ENCODE data around the gene GLIS1.

GLIS1 gene

DNA sequence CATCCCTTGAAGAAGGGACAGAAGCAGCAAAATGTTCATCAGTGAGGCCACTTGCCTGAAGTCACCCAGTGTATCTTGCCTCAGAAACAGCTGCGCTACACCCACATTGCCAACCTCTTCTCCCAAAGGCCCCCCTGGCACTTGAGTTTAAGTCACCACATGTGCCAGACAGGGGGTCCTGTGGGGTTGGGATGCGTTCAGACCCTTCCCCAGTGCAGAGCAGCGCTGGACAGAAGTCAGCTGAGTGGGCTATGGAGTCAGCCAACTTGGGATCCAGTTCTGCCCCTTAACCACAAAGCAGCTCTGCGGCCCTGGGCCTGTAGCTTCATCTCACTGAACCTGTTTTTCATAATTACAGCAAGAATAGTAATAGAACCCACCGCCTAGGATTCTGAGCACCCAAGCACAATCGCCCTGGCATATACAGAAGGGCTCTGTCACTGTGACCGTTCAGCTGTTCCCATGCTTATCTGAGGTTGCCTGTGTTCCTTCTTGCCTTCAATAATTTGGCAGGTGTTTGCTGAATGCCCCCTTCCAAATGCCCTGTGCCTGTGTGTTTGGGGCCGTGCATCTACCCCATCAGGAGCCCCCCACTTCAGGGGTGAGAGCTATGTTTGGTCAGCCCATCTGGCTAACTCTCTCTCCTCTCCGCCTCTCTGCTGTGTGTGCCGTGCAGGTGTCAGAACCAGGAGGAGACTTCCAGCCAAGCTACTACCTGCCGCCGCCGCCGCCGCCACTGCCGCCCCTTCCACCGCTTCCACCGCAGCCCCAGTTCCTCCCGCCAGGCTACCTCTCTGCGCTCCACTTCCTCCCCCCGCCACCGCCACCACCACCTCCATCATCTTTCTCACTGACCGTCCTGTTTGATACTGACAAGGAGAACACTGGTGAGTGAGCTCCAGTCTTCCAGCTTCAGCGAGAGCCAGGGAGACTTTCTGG is 274.7 kb downstream of the GLIS1 start:
- no peak for DNase-seq (ENCODE audit: low spot score in 2 of 2)
- in situ Hi-C loops (cut with MboI; ENCODE audit: low sequenced_read_pairs) = no loop called here
- H3K4me3 ChIP-seq = no peak overlapping the region

DNA sequence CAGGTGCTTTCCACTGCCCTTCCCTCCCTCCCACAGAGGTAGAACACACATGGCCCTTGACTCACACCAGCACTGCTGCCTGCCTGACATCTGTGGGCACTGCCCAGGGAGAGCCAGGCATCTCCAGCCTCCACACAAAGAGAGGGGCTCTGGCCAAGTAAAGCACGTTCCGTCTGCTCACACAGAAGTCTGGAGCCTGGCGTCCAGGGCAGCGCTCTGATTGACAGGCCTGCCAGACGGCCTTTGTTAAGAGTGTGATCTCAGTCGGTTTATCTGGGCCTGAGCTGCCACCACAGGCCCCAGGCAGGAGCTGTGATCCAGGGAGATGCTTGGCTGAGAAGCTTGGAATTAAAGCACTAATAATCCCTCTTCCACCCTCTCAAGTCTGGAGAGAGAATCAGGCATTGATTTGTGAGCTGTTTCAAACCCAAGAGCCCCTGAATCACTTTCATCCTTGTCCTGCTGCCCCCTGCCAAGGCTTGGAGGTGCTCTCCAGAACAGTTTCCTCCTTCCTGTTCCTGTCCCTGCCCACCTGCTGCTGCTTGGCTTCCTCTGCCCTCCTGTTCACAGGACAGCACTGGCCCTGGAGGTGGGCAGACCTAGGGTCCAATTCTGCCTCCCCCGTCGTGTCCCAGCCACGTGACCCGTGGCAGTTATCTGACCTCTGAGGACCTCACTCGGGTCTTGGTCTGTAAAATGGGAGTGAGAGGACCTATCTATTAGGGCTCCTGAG is 276.0 kb downstream of the GLIS1 start:
- Histone ChIP-seq H3K9me3 (no peaks in the 10 kb centered on the region), H3K27me3 (ENCODE audit: low read depth) (no peaks in the 10 kb centered on the region), H3K4me3 (no peak overlapping the region), H3K36me3 (replicated peaks) (no peaks in the 10 kb centered on the region), H3K4me1 (no peaks in the 10 kb centered on the region)
- no peak for DNase-seq (ENCODE audit: low spot score in 2 of 2)
- in situ Hi-C loops (cut with MboI; ENCODE audit: low sequenced_read_pairs) = no loop called here

More for the DNA sequence above, 274.7 kb downstream of the GLIS1 start:
- Histone ChIP-seq H3K9me3 (no peaks in the 10 kb centered on the region), H3K4me1 (no peaks in the 10 kb centered on the region), H3K27me3 (ENCODE audit: low read depth) (no peaks in the 10 kb centered on the region), H3K36me3 (replicated peaks) (no peaks in the 10 kb centered on the region)

DNA sequence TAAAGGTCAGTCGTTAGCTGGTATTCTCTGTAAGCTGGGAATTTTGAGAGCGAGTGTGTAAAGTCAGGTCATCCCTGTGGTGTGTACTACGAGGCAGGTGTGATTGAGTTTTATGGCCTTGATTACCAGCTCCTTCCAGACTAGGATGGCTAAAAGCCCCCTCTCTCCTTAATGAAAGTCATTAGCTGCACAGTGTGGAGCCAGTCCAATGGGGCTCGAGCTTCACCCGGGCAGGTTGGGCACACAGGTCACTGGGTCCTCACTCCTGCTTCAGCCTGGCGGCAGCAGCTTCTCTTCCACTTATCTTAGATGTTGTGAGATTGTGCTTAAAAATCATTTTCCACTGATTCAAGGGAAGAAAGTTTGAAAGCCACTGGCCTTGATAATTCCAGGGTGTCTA is 276.8 kb downstream of the GLIS1 start:
- Histone ChIP-seq H3K9me3 (no peaks in the 10 kb centered on the region), H3K27me3 (ENCODE audit: low read depth) (no peaks in the 10 kb centered on the region), H3K36me3 (replicated peaks) (no peaks in the 10 kb centered on the region), H3K4me3 (no peak overlapping the region), H3K4me1 (no peaks in the 10 kb centered on the region)
- in situ Hi-C loops (cut with MboI; ENCODE audit: low sequenced_read_pairs) = no loop called here
- DNase-seq (ENCODE audit: low spot score in 2 of 2) = no peak

DNA sequence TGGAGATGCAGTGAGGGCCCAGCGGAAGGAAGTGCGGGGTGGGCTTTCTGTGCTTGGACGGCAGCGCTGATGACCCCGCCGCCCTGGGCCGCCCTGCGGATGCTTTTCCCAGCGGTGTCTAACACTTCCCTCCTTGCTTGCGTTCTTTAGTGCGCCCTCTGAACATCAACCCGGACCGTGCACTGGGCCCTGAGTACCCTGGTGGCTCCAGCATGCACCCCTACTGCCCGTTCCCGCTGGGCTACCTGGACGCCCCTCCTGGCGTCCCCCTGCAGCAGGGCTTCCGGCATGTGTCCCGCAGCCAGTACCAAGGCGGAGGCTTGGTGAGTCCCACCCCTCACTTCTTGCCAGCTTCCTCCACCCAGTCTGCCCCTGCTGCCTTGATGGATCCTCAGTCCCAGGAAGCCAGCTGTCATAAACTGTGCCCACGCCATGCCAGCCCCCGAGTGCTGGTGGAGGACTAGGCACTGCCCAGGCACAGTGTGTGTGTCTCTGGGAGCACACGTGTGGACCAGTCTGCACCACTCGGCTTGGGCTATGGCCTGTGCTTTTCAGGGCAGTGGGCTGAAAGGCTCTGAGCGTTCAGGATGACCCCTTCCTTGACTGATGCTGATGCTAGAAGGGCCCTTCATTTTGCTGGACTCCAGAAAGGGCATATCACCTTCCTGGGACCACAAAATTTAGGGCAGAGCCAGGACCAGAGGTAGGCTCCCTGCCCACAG is 277.5 kb downstream of the GLIS1 start:
- Histone ChIP-seq H3K4me3 (no peak overlapping the region), H3K9me3 (no peaks in the 10 kb centered on the region), H3K27me3 (ENCODE audit: low read depth) (no peaks in the 10 kb centered on the region; the same call in 1 of the 2 replicates), H3K4me1 (no peaks in the 10 kb centered on the region), H3K36me3 (replicated peaks) (no peaks in the 10 kb centered on the region)
- in situ Hi-C loops (cut with MboI; ENCODE audit: low sequenced_read_pairs) = no loop called here
- DNase-seq (ENCODE audit: low spot score in 2 of 2) = no peak

DNA sequence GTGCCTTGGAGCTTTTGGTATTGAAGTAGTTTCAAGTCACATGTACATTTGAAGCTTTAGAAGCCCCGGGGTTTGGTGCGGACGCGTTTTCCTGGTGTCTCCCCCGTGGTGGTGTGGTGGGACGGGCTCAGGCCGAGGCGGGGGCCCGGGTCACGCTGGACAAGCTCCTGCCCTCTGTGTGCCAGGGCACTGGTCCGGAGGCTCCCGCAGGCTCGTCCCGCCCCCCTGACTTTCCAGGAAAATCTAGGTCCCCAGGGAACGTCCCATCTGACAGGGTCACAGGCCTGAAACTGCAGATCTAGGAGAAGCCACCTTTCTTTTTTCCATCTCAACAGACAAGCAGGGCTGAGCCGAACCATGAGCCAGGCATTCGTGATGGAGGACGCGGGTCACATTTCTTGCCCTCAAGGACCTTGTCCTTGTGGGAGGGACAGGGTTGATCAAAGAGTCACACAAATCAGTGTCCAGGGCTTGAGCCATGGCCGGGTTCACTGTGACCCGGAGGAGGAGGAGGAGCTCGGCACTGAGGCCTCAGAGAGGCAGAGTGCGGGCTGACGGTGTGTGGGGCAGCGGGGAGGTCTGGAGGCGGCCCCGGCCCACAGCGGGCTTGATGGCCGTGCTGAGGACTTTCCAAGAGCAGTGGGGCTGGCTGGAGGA is 278.2 kb downstream of the GLIS1 start:
- Histone ChIP-seq H3K9me3 (no peaks in the 10 kb centered on the region), H3K4me1 (no peaks in the 10 kb centered on the region), H3K36me3 (replicated peaks) (no peaks in the 10 kb centered on the region), H3K27me3 (ENCODE audit: low read depth) (no peaks in the 10 kb centered on the region; the same call in 1 of the 2 replicates), H3K4me3 (no peak overlapping the region)
- in situ Hi-C loops (cut with MboI; ENCODE audit: low sequenced_read_pairs) = no loop called here
- DNase-seq (ENCODE audit: low spot score in 2 of 2) = no peak

DNA sequence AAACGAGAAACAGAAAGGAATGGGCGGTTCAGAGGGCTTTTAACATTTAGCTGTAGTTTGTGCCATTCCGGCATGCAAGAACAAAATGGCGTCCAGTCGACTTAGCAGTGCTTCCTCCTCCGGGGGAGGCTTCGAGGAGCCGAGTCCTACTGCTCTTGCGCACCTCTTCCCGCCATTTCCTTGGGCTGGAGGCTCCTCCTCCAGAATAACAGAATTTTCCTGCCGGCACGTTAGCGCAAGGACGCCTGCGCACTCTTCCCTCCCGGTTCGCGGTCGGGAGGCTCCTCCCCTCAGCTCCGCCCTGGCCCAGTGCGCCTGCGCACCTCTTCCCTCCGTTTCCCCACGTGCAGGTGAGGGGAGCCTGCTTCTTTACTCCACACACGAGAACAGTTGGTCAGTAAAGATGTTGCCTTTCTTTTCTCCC is 278.7 kb downstream of the GLIS1 start:
- DNase-seq (ENCODE audit: low spot score in 2 of 2) = no peak
- in situ Hi-C loops (cut with MboI; ENCODE audit: low sequenced_read_pairs) = no loop called here
- no peaks in the 10 kb centered on the region; the same call in 1 of the 2 replicates for H3K27me3 ChIP-seq (ENCODE audit: low read depth)
- H3K4me3 ChIP-seq = no peak overlapping the region
- H3K9me3 ChIP-seq = no peaks in the 10 kb centered on the region
- H3K36me3 ChIP-seq (replicated peaks) = no peaks in the 10 kb centered on the region
- H3K4me1 ChIP-seq = no peaks in the 10 kb centered on the region

DNA sequence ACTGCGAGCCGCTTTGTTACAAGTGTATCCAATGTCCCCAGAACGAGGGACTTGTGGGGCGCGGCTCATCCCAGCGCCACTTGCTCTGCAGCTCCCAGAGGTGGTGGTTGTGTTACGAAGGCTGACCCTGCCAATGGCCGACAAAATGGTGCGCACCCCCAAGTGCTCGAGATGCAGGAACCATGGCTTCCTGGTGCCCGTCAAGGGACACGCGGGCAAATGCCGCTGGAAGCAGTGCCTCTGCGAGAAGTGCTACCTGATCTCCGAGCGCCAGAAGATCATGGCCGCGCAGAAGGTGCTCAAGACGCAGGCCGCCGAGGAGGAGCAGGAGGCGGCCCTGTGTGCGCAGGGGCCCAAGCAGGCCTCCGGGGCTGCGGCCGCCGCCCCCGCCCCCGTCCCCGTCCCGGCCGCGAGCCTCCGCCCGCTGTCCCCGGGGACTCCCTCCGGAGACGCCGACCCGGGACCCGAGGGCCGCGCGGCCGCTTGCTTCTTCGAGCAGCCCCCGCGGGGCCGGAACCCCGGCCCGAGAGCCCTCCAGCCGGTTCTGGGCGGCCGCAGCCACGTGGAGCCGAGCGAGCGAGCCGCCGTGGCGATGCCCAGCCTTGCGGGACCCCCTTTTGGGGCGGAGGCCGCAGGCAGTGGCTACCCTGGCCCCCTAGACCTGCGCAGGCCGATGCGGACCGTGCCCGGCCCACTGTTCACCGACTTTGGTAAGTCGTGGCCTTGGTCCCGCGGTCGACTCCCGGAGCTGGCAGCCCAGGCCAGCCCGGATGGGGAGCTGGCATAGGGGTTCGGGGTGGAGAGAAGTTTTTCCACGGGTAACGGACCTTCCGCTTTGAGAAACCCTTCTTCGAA is 279.4 kb downstream of the GLIS1 start, which contains the start of gene DMRTB1:
Gene DMRTB1, plus strand, starts transcription at position 79 of the 855 bp plus-strand sequence. Its CDS starts 55 bp downstream, at position 134.
- Histone ChIP-seq H3K9me3 (no peaks in the 10 kb centered on the region), H3K27me3 (ENCODE audit: low read depth) (no peaks in the 10 kb centered on the region; the same call in 1 of the 2 replicates), H3K36me3 (replicated peaks) (no peaks in the 10 kb centered on the region), H3K4me3 (no peak within 1 kb of the TSS), H3K4me1 (no peaks in the 10 kb centered on the region)
- in situ Hi-C loops (cut with MboI; ENCODE audit: low sequenced_read_pairs) = no loop called here
- no peak for DNase-seq (ENCODE audit: low spot score in 2 of 2)

DNA sequence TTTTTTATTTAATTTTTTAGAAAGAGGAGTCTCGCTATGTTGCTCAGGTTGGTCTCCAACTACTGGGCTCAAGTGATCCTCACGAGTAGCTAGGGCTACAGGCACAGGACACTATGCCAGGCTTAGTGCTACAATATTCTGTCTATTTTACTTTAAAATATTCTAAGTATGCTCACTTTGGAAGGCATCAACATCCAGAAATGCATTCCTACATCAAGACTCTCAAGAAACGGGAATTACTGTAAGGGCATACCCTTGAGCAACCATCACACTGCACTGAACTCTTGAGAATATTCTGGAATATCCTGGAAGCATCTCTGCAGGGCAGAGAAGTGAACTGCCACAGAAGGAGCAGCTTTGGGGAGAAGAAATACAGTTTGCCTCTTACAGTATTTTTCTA is 280.3 kb downstream of the GLIS1 start:
- no peaks in the 10 kb centered on the region for H3K36me3 ChIP-seq (replicated peaks)
- H3K4me3 ChIP-seq = no peak overlapping the region
- in situ Hi-C loops (cut with MboI; ENCODE audit: low sequenced_read_pairs) = no loop called here
- no peaks in the 10 kb centered on the region for H3K4me1 ChIP-seq
- no peaks in the 10 kb centered on the region for H3K9me3 ChIP-seq
- no peak for DNase-seq (ENCODE audit: low spot score in 2 of 2)
- no peaks in the 10 kb centered on the region; the same call in 1 of the 2 replicates for H3K27me3 ChIP-seq (ENCODE audit: low read depth)

Measured in HAP-1 (cell line).